C1 segment of cervical spinal cord (tissue), 14 donors: ENCODE measurements around the gene HSF5.
"Not testable (repeated sequence)": the region's sequence is repeated elsewhere in the genome, so short reads cannot be mapped to it uniquely, and the experiment has no call there.

Experiments
- DNase-seq, 14 donors: peaks; one replicate each; lab custom pipeline; 2025; lab: John Stamatoyannopoulos, UW

The HSF5 gene

DNA sequence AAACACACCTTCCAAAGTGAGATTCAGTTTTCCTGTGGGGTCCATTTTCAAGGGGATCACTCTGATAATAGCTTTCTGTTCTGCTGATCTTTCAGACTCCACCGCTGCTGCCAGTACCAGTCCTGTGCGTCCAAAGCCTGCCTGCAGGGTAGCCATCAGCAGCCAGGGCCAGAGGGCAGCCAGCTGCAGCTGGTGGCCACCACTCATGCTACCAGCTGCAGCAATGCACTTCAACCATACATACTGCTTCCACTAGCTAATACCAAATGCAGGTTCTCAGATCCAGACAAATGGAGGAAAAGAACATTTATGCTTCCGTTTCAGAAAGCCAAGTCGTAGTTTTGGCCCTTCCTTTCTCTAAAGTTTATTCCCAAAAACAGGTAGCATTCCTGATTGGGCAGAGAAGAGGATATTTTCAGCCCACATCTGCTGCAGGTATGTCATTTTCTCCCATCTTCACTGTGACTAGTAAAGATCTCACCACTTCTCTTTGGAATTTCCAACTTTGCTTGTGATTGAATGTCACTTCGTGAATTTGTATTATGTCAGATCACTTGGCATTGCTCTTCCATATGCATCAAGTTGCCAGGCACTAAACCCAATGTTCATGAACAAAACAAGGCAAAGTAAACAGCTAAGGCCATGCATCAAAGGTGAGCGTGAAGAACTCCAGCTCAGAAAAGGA, 72.7 kb downstream of the HSF5 start:
- peak in 1 of 14 donors; percentile 63 for DNase-seq

DNA sequence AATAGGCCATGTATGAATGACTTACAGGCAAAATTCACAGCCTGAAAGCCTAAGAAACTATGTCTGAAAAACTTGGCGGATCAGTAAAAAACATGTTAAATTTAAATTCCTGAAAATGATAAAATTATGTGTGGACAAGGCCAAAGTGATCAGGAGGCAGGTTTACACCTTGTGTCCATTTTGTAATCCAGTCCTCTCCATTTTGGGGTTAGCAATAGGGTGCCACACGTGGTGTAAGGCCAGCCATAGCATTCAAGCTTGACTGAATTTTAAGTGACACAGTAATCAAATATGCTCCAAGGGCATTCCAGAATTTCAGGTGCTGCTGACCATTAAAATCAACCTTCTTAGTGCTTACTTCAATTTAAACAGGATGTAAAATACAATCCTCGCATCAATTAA, 73.6 kb downstream of the HSF5 start:
- DNase-seq: peak in 1 of 14 donors; percentile 68

DNA sequence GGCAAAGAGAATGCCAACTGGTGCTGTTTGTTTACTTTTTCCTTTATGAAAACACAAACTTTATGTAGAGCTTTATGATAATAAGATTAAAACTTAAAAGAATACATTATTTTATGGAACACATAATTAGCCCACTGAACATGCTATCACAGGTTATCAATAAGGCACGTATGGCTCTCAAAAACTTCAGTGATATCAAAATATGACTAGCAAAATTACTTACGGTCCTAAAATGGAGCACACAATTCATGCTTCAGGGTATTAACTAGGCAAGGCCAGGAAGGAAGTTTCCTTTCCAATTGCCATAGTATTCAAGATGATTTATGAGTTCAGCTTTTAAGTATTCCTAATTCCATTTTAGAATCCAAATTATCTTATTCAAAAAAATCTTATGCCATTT, 74.5 kb downstream of the HSF5 start:
- DNase-seq: peak in 1 of 14 donors; percentile 10

DNA sequence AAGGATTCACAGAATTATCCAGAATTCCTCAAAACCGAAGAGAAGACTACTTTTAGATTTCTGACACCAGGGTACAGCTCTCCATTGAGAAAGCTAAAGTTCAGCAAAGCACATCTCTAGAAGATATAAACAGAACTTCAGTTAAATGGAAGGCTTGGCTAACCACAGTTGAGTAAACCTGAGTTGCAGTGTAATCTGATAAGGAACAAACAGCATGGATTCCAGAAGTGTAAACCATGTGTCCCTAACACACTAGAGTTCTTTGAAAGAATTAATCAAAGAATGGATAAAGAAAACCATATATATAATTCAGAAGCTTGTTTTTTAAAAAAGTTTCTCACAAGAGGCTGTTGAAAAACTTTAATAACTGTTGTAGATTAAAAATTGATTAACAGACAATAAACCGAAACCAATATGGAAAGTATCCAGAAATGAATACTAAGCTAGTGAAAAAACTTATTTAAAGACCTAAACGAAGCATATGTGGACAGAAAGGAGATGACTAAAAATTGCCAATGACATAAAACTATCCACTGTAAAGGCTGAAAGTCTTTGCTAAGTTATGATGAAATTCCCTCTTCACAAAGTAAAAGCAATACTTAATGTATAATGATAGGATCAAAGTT, 75.1 kb downstream of the HSF5 start:
- DNase-seq: peak in 1 of 14 donors; percentile 7

DNA sequence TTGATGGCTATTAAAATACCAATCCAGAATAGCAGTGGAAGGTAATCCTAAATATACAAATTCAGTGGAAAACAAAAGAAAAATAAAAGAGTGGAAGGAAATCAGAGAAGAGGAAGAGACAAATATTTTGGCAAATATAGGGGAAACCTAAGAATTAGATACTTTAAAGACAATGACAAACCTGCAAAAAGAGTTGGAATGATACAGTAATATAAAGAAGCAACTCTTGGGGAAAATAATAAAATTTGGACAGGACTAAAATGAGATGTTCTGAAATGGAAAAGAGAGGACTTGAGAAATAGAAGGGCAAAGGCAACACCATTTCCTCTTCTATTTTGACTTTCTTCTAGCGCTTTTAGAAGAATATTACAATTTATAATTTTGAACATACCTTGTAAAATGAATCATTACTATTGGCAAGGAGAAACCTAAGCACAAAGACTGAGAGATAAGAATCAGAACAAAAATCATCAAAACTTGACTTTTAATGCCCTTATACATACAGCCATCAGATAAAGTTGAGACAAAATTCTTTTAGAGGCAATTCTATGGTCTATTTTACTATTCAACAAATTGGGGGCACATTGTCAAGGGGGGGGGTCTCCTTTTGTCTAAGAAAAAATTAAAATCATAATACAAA, 76.0 kb downstream of the HSF5 start:
- no peak for DNase-seq

DNA sequence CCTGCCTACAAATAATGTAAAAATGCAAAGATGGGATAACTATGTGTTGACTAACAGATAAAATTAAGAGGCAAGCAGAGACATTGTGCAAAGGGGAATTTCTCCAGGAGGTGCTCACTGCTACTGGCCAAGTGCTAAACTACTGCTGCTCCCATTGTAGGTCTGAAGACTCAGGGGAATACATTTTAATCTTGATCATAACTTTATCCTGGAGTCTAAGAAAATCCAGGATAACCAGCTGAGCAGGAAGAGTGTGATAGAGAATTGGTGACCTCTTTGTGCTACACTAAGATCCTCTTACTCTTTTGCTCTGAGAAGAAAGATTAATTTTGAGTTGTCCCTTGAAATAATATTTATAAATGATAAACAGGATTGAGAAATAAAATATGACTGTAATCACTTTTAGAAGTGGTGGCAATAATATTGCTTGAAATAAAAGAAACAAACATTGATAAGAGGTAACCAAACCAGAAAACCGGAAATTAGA, 76.8 kb downstream of the HSF5 start:
- DNase-seq: peak in 1 of 14 donors; percentile 6

DNA sequence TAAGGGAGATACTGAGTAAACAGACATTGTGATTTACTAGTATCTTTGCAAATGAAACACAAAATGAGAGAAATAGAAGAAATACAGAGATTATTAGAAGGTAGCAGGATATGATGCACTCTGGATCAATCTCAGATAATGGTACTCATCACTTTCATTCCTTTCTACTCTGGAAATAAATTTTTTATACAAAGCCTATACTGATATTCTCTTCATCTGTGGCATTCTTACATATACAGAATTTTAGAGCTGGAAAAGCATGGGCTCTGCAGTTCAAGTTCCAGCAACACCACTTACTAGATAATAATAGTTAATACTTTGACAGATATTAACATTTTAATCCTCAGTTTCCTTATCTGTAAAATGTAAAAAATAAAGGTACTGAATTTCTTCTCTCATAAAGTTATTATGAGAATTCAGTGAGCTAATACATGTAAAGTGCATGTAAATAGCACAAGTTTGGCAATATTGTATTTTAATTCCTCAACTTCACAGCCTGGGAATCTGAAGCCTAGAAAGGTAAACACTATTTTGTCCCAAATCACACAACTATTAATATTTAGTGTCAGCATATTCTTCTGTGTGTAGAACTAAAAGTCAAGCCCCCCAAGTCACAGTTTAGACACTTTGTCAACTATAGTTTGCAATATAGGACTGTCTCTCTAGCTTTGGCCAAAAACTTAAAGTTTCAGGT, 77.3 kb downstream of the HSF5 start:
- DNase-seq: no peak

DNA sequence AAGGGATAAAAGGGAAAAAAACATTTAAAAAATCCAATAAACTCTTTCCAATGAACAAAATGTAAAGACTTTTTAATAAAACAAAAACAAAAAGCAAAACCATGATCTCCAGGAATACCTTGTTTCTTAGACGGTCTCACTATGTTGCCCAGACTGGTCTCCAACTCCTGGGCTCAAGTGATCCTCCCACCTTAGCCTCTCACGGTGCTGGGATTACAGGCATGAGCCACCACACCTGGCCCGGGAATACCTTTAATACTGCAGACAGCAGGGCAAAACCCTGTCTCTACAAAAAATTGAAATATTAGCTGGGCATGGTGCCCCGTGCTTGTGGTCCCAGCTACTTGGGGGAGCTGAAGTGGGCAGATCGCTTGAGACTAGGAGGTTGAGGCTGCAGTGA, 78.8 kb downstream of the HSF5 start:
- no peak for DNase-seq

DNA sequence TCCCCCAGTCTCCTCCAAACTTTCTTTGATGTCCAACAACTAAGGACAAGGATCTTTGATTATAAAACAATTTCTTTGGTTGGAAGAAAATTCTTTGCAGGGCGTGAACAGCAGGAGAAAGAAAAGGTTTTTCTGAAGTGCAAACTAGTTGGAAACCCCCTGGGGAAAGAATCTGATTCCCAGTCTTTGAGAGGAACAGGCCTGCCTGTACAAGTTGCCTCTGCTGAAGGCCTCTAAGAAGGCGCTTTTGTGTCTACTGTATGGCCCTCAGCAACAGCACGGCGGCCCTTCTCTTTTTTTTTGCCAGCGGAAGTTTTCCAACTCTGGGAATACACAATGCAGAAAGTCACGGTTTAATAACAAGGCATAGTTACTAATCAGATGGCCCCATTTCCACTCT, 84.9 kb downstream of the HSF5 start:
- DNase-seq: no peak

DNA sequence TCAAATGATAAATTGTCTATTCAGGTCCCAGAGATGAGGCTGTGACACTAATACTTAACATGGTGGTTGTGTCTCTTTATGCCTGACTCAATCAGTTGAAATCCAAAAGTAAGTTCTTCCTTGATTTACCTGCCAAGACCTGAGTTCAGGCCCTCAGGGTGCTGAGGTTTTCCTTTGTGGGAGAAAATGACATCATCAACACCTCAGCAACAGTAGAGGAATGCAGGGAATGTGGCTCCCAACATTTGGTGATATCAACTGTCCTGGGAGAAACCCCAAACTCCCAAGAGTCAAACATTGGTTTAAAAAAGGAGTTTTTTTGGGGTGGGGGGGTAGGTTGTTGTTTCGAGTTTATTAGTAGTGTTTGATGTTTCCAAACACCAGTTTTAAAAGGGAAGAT, 85.5 kb downstream of the HSF5 start:
- DNase-seq: no peak

DNA sequence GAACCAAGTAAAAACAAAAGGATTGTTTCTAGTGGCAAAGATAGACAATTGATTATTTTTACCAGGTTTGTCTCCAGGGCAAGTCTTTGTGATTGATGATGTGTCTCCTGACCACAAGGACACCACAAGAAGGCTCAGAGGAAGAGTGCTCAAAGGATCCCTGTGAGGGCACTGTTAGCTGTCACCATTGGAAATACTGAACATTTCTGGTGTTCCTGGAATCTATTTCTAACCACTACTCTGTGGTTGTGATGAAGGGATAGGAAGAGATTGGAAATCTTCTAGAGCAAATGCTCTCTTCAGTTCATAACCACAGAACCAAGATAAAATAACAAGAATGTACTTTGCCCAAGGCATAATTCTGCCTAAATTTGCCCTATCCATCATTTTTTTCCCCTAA, 86.2 kb downstream of the HSF5 start:
- DNase-seq: no peak

DNA sequence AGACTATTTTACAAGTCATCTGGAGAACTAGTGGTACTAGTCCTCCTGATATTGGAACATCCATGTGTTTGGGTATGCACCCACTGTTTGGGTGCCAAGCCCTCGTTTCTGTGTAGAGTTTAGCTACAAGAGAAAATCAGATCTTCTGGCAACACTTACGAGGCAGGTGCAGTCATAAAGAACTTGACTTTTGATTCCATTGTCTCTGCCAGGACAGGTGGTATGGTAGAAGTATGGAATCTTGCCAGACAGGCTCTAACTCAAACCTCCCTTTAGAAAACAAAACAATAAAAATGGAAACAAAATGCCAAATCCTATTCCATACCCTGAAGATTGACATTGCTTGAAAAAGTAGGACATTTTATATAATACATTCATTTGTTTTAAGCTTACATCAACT, 86.9 kb downstream of the HSF5 start:
- peak in 1 of 14 donors; percentile 8 for DNase-seq

DNA sequence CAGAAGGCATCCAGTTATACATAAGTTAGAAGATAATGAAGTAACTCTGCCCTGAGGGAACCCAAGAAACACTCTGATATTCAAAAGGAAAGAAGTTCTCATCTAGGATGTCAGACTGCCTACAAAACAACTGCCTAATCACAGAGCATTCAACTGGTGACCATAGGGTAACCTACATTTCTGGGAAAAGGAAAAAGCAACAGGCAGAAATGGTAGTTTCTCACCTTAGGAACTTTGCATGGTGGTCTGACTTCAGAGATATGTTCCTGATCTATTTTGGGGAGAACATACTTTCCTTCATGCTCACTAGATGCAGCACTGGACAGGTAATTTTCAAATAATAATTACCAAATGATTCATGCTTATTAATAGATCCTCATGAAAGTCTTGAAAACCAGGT, 87.4 kb downstream of the HSF5 start:
- DNase-seq: no peak

DNA sequence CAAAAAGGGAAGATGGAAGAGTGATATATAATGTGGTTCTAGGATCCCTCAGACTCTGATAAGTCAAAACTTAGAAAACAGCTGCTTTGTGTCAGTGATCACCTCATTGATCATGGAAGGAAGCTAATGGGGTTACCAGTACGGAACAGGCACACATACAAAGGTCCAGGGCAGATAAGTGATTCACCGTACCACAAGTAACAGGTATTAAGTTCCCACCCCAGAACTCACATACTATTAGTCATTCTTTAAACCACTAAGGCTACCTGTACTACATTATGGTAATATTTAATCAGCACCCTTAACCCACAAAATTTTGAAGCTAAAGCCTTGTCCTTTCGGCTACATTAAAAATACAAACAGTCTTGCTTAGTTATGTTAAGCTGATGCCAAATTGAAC, 88.2 kb downstream of the HSF5 start:
- no peak for DNase-seq

DNA sequence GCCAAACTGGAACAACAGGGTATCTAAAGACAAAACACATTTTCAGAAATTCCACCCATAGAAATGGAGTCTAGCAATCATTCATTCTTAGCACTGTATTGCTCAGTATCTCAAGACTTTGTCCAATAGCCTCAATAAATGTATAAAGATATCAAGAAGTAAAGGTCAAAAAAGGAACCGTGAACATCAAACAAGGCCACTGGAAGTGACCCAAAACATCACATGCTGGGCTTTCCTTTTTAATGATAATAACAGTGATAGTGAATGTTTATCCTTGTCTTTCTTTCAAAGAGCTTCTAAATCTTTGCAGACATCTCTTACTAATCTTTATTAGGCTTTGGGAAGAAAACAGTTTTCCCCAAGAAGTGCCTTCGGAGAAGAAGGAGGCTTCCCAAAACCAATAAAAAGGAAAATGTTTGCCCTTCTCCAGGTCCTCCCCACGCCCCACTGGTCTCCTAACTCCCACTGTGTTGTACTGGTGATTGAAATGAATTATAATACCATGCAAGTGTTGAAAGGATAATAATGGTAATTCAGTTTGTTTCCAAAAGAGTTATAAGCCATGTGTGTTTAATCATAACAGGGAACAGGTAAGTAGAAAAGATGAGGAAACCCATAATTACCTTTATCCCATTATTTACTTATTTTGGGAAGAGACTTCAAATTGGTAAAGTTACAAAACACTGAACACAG, 89.5 kb downstream of the HSF5 start:
- DNase-seq: no peak

DNA sequence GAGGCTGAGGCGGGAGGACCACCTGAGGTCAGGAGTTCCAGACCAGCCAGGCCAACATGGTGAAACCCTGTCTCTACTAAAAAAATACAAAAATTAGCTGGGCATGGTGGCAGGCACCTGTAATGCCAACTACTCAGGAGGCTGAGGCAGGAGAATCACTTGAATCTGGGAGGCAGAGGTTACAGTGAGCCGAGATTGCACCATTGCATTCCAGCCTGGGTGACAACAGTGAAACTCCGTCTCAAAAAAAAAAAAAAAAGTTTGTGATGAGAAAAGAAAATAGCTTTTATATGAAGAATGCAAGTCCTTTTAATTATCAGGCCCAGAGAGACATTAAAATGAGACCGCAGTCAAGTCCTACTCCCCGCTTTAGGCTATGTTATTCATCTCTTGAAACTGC, 90.8 kb downstream of the HSF5 start:
- not testable (repeated sequence) for DNase-seq

DNA sequence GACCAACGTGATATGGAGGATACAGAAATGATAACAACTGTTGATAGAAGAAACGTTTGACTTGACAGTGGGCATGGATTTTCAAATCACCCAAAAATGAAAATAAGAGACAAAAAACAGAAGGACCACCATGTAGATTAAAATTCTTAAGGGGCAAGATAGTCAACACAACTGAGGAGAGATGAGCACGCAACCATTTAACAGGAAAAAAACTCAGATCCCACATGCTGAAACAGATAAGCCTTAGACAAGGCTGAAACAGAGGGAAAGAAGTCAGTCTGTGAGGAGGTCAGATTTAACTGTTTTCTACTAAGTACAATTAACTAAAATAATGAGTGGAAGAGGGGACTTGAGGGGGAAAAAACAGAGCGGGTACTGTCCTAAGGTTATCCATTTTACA, 92.0 kb downstream of the HSF5 start:
- no peak for DNase-seq

DNA sequence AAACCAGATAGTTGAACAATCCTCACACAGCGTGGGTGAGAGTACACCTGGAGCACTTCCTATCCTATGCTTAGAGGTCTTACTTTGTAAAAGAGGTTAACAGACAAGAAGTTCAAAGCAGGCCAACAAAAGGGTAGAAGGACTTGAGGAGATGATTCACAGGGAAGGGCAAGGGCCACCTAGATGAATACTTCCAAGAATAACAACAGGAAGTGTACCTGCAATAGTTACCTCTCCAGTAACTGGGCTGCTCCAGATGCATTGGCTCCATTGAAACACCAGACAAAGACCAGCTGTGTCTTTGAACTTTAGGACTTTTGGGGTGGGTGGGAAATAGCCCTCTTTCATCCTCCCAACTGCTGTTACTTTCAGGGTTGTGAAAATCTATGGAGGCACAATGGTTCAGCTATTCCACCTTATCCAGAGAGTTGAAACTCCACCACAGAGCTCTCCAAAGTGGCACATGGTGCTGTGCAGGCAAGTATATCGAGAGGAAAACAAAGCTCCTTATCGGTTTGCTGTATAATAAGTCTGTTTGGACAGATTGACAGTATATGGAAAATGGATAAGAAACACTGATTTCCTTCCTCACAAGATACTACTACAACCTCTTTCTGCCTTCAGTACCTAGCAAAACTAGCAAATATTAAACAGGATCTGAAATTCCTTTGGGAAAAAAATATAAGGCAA, 93.5 kb downstream of the HSF5 start:
- DNase-seq: no peak

DNA sequence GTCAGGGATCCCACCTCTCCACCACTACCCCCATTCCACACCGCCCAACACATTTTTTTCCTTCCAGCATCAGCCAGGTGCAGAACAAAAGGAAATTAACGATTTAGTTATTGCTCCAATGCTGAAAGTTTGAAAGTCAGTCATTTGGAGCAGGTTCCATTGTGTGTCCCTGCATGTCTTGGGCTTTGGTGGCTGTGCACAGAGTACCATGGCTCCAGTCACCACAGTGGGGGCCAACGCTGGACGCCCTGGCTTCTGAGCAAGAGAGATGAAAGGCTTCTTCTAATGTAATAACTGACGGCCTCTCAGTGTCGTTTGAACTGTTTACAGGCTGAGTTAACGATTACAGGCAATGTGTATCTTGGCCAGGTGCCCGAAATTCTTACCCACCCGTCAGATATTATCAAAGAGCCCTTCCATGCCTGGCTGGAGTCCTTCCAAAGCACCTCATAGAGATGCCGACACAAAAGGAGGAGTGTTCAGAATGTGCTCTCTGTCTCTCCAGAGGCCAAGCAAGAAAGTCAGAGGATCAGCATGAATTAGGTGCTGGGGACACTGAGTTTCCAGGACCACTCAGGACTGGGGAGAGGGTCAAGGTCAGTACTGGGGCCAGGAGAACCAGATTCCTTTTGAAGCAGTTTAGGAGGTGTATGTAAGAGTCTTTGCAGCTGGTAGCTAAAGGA, 96.8 kb downstream of the HSF5 start:
- DNase-seq: no peak

DNA sequence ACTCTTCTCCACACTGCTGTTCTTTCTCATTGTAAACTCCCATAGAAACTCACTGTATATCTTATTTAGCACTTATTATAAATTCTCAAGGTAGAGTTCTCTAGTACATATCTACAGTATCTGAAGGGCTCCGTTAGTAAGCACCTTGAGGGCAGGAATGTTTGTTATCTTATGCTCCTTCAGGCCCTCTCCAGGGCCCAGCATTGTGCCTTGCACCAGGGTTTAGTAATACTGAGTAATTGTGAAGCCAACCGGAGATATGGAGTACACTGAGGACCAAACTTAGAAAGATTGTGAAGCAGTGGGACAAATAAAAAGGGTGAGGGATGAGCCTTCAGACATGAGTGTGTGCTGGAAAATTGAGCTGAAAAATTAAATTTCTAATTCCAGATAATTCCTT, 97.3 kb downstream of the HSF5 start:
- DNase-seq: no peak
